Lower lobe of right lung (tissue), 2 donors: ENCODE results near the gene NUFIP1. TPM values are rescaled to one million over a fixed set of nuclear protein-coding genes. Genes with fewer than 3 reads are reported as not detected.

Experiments used
- ATAC-seq, 2 donors: fragments of 200-7000 bp; cut with Tn5 transposase; one replicate each; pipeline ENCODE4 v1.9.1; 2020 to 2022; ENCODE audit warnings: mild to moderate bottlenecking in 2 of 2, moderate library complexity in 2 of 2
- DNase-seq: peaks from one replicate; pipeline ENCODE4 v3.0.0-alpha.2; 2020
- H3K27ac ChIP-seq: fragments of 200-600 bp; one replicate; pipeline ENCODE4 v1.8.0; 2022
- H3K27me3 ChIP-seq: fragments of 200-600 bp; one replicate; pipeline ENCODE4 v1.8.0; 2022; ENCODE audit warnings: low read depth
- H3K36me3 ChIP-seq: fragments of 200-600 bp; one replicate; pipeline ENCODE4 v1.8.0; 2022; ENCODE audit warnings: mild to moderate bottlenecking
- H3K4me1 ChIP-seq: fragments of 200-600 bp; one replicate; pipeline ENCODE4 v1.8.0; 2022
- H3K4me3 ChIP-seq: fragments of 200-600 bp; one replicate; pipeline ENCODE4 v1.8.0; 2022; ENCODE audit warnings: mild to moderate bottlenecking
- H3K9me3 ChIP-seq: fragments of 200-600 bp; one replicate; pipeline ENCODE4 v1.8.0; 2022
- CTCF ChIP-seq: fragments of 200-600 bp; IDR thresholded peaks from one replicate; pipeline ENCODE4 v1.8.0; 2022; ENCODE audit warnings: antibody characterized with exemption, mild to moderate bottlenecking
- intact Hi-C: fragments of 100-400 bp; cut with DNase I; formaldehyde crosslinking; loops from one replicate; pipeline ENCODE4 v1.11.0; 2022
- total RNA-seq: library from RNA; stranded (reverse); fragmentation: NEBNext Ultra II Directional; extraction: Animal tissue kit (Norgen Biotek cat#: 25700); gene quantifications from one replicate; pipeline ENCODE4 v1.2.1, GENCODE V29; 2021
- donor health status: DM: no; HTN: yes; CAD: no; lungs with severe emphysema.

NUFIP1 gene
- total RNA-seq, 1 donor from 2014 or later, result 3.8 TPM

- Histone ChIP-seq H3K27me3 (no peaks in the 10 kb centered on the region), H3K4me3 (peak overlapping the region; percentile 62), H3K36me3 (no peaks in the 10 kb centered on the region), H3K27ac (peak overlapping the region; percentile 94), H3K4me1 (peaks cover 35% of the 10 kb centered on the region), H3K9me3 (no peaks in the 10 kb centered on the region)
- ATAC-seq (no peak), DNase-seq (no peak)
- intact Hi-C loops, result no loop called here
- TF ChIP-seq CTCF, result no peak
These were observed 70.0 kb downstream of the NUFIP1 start for GRCh38 chr13:44919104-44919804.

GRCh38 chr13:44918326-44919103 lies 70.8 kb downstream of the NUFIP1 start:
- TF ChIP-seq CTCF, result peak; percentile 90
- DNase-seq (peak; percentile 95), ATAC-seq (peak; percentile 92 to 96)
- Histone ChIP-seq H3K27ac (peak overlapping the region; percentile 94), H3K27me3 (no peaks in the 10 kb centered on the region), H3K4me1 (peaks cover 35% of the 10 kb centered on the region), H3K4me3 (peak overlapping the region; percentile 62), H3K36me3 (no peaks in the 10 kb centered on the region), H3K9me3 (no peaks in the 10 kb centered on the region)
- intact Hi-C loops, result no loop called here

GRCh38 chr13:44917589-44918325 lies 71.5 kb downstream of the NUFIP1 start:
- H3K36me3 ChIP-seq, result no peaks in the 10 kb centered on the region
- no peaks in the 10 kb centered on the region for H3K27me3 ChIP-seq
- intact Hi-C loops, result no loop called here
- no peaks in the 10 kb centered on the region for H3K9me3 ChIP-seq
- ATAC-seq (peak; percentile 90 to 94), DNase-seq (peak; percentile 95)
- TF ChIP-seq CTCF, result peak; percentile 45
- H3K4me3 ChIP-seq, result peak overlapping the region; percentile 62
- peak overlapping the region; percentile 94 for H3K27ac ChIP-seq
- H3K4me1 ChIP-seq, result peaks cover 32% of the 10 kb centered on the region

GRCh38 chr13:44912278-44913016 lies 76.8 kb downstream of the NUFIP1 start:
- intact Hi-C loops, result no loop called here
- no peak for TF ChIP-seq CTCF
- Histone ChIP-seq H3K36me3 (no peaks in the 10 kb centered on the region), H3K4me1 (peaks cover 4% of the 10 kb centered on the region), H3K4me3 (no peak overlapping the region), H3K9me3 (peaks cover 7% of the 10 kb centered on the region), H3K27ac (no peak overlapping the region), H3K27me3 (no peaks in the 10 kb centered on the region)
- no peak for DNase-seq
- ATAC-seq, result no peak

GRCh38 chr13:44908712-44909111 lies 80.6 kb downstream of the NUFIP1 start:
- DNase-seq, result no peak
- no peak for ATAC-seq
- no peak for TF ChIP-seq CTCF
- Histone ChIP-seq H3K27ac (no peak overlapping the region), H3K4me1 (no peaks in the 10 kb centered on the region), H3K4me3 (no peak overlapping the region), H3K9me3 (peaks cover 7% of the 10 kb centered on the region), H3K36me3 (no peaks in the 10 kb centered on the region), H3K27me3 (no peaks in the 10 kb centered on the region)
- intact Hi-C loops, result no loop called here
